ENCODE results near the gene GGCX. TPM values are rescaled to one million over a fixed set of nuclear protein-coding genes. Genes with fewer than 3 reads are reported as not detected.
A peak's percentile ranks its signal among the peaks of the same experiment; 100 is the strongest.

Gene GGCX
- total and polyA plus RNA-seq, 2 of the 4 experiments (the other 2 are of a cell fraction), result 35.0 to 39.4 TPM

- in situ Hi-C loops (cut with MboI; ENCODE audit: low sequenced_read_pairs) (no loop called here), dilution Hi-C loops (cut with HindIII; ENCODE audit: low sequenced_read_pairs, unreplicated experiment) (no loop called here), intact Hi-C loops (cut with micrococcal nuclease) (no loop called here)
- Histone ChIP-seq H3K9me3 (ENCODE audit: control insufficient read depth, insufficient read depth, low read length) (no peaks in the 10 kb centered on the region), H4K20me1 (ENCODE audit: insufficient read depth, low read length) (no peaks in the 10 kb centered on the region), H4K5ac (ENCODE audit: low read depth, low read length) (no peak overlapping the region), H4K8ac (ENCODE audit: low read depth in 2 of 2, low read length in 2 of 2) (no peak overlapping the region), H2AK9ac (replicated peaks; ENCODE audit: low read depth, low read length, poor library complexity) (no peak overlapping the region), H3K27me3 (ENCODE audit: control insufficient read depth, insufficient read depth, low read length) (no peaks in the 10 kb centered on the region), H3K9me1 (ENCODE audit: insufficient read depth, low read length) (peaks cover 4% of the 10 kb centered on the region; the same call in 1 of the 2 replicates), H3K4me1 (ENCODE audit: control insufficient read depth, insufficient read depth, low read length) (peaks cover 13% of the 10 kb centered on the region; the same call in 1 of the 2 replicates), H2AK5ac (ENCODE audit: low read depth, low read length) (no peak overlapping the region), H3K14ac (replicated peaks; ENCODE audit: low read depth, low read length) (no peak overlapping the region), H3K9ac (ENCODE audit: low read depth, low read length) (no peak overlapping the region), H2BK20ac (ENCODE audit: low read depth, low read length) (no peak overlapping the region), H3K4ac (ENCODE audit: low read depth, low read length) (no peak overlapping the region), H3K23ac (ENCODE audit: low read depth, low read length) (0 out of 2 replicates have a peak overlapping the region, but pooled peaks have one; percentile 16), H2BK5ac (ENCODE audit: low read depth, low read length, poor library complexity, severe bottlenecking) (no peak overlapping the region), H3K36me3 (ENCODE audit: control insufficient read depth, insufficient read depth, low read length) (no peaks in the 10 kb centered on the region), H2BK120ac (ENCODE audit: low read depth, low read length) (no peak overlapping the region), H2AFZ (replicated peaks; ENCODE audit: low read length, poor library complexity) (no peak overlapping the region), H3K79me1 (ENCODE audit: low read depth in 1 of 2, low read length in 2 of 2) (no peaks in the 10 kb centered on the region), H3K27ac (ENCODE audit: insufficient read depth, low read length) (peak overlapping the region; percentile 28; the same call in 1 of the 2 replicates), H2BK15ac (ENCODE audit: low read depth, low read length) (no peak overlapping the region), H4K91ac (ENCODE audit: insufficient read depth, low read depth, low read length) (no peak overlapping the region), H3K4me3 (ENCODE audit: insufficient read depth, low read depth, low read length) (no peak overlapping the region), H3K18ac (ENCODE audit: low read depth, low read length) (no peak overlapping the region), H3K56ac (ENCODE audit: extremely low read depth, insufficient read depth, low read length) (no peak overlapping the region), H3K4me2 (ENCODE audit: low read depth, low read length) (no peak overlapping the region)
- TF ChIP-seq CEBPB (IDR thresholded peaks at IDR 0.05; ENCODE audit: low read depth, low read length) (no peak), BHLHE40 (IDR thresholded peaks at IDR 0.05; ENCODE audit: low read depth, low read length) (no peak), NFE2L2 (IDR thresholded peaks at IDR 0.05; ENCODE audit: low read depth, low read length) (no peak), CHD1 (IDR thresholded peaks at IDR 0.05; ENCODE audit: low read depth, low read length) (no peak), CTCF (conservative IDR thresholded peaks at IDR 0.05; ENCODE audit: low read depth, low read length) (no peak), MAFK (IDR thresholded peaks at IDR 0.05; ENCODE audit: low read depth, low read length) (no peak), POLR2A (IDR thresholded peaks at IDR 0.05; ENCODE audit: low read depth, low read length) (no peak), RAD21 (IDR thresholded peaks at IDR 0.05; ENCODE audit: low read length) (no peak), RCOR1 (IDR thresholded peaks at IDR 0.05; ENCODE audit: insufficient replicate concordance, low read length) (no peak), MXI1 (IDR thresholded peaks at IDR 0.05; ENCODE audit: borderline replicate concordance, low read depth, low read length) (no peak), USF2 (IDR thresholded peaks at IDR 0.05; ENCODE audit: low read depth, low read length) (no peak), RFX5 (IDR thresholded peaks at IDR 0.05; ENCODE audit: low read depth, low read length) (no peak)
- no TSS peak for BruUV-seq (replicated peaks)
- peak; percentile 61 for DNase-seq
- POLR2A ChIA-PET (ENCODE audit: unreplicated experiment), result interaction anchor here (0.6 to 0.9 kb wide), 2 partner anchors 14 to 182 kb away, joined by 3 read pairs; no protein-coding TSS in a partner anchor
- CTCF ChIA-PET, result no interaction called here
- 30% methylated on average over 3 of the region's 8 CpGs; no CpG with 5 or more reads in 1 of the 2 experiments for WGBS, 2 experiments (ENCODE audit: extremely low coverage in 2 of 2, insufficient read length in 1 of 2)
- ATAC-seq (ENCODE audit: low read depth), result peak; percentile 95
Measured at GRCh38 chr2:85524336-85524908, 36.9 kb downstream of the GGCX start.

All from IMR-90 (cell line).